ENCODE measurements around the gene SGIP1.

DNA sequence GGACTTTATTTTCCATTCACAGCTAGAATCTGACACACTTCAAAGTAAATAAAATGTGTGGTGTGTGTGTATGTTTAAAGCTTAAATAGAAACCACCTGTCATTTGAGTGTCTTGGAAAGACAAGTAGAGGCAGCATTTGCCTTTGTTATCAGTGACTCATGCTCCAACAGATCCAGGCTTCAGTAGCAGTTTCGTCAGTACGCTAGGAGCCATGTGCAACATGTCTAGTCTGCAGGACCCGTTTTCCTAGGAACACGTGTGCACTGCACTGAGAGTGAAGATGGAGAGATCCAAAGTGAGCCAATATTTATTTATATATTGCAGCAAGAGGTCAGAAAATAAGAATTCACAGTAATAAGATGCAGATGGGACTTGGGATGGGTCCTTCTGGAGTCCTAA, 41.8 kb downstream of the SGIP1 start:
- TF ChIP-seq EZH2phosphoT487 (IDR thresholded peaks at IDR 0.05; ENCODE audit: borderline replicate concordance, low read length) = no peak
- TF ChIP-seq, protein P1, sequence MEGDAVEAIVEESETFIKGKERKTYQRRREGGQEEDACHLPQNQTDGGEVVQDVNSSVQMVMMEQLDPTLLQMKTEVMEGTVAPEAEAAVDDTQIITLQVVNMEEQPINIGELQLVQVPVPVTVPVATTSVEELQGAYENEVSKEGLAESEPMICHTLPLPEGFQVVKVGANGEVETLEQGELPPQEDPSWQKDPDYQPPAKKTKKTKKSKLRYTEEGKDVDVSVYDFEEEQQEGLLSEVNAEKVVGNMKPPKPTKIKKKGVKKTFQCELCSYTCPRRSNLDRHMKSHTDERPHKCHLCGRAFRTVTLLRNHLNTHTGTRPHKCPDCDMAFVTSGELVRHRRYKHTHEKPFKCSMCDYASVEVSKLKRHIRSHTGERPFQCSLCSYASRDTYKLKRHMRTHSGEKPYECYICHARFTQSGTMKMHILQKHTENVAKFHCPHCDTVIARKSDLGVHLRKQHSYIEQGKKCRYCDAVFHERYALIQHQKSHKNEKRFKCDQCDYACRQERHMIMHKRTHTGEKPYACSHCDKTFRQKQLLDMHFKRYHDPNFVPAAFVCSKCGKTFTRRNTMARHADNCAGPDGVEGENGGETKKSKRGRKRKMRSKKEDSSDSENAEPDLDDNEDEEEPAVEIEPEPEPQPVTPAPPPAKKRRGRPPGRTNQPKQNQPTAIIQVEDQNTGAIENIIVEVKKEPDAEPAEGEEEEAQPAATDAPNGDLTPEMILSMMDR (conservative IDR thresholded peaks at IDR 0.05; ENCODE audit: low read depth, low read length) = no peak
- no peak for TF ChIP-seq EZH2 (IDR thresholded peaks at IDR 0.05; ENCODE audit: low read length, unreplicated experiment)

Measured in PC-3 (cell line).